ENCODE measurements around the gene ZFP36.

Gene ZFP36

GRCh38 chr19:39428283-39429112, 21.9 kb downstream of the ZFP36 start:
- peak overlapping the region; percentile 99 for H3K27ac ChIP-seq
- H3K36me3 ChIP-seq (replicated peaks): peaks cover 38% of the 10 kb centered on the region
- no peaks in the 10 kb centered on the region for H3K27me3 ChIP-seq (replicated peaks)
- no peak overlapping the region for H3K4me3 ChIP-seq (ENCODE audit: low read depth, low read length)
- peak; percentile 91 for DNase-seq
- in situ Hi-C loops (cut with HindIII; ENCODE audit: low pct_ligation_motif_present, low sequenced_read_pairs): no loop called here
- no peak for TF ChIP-seq CTCF (IDR thresholded peaks at IDR 0.05; ENCODE audit: low read depth, low read length, missing control alignments)

- TF ChIP-seq CTCF (IDR thresholded peaks at IDR 0.05; ENCODE audit: low read depth, low read length, missing control alignments): no peak
- peaks cover 35% of the 10 kb centered on the region for H3K36me3 ChIP-seq (replicated peaks)
- peak overlapping the region; percentile 99 for H3K27ac ChIP-seq
- no peaks in the 10 kb centered on the region for H3K27me3 ChIP-seq (replicated peaks)
- H3K4me3 ChIP-seq (ENCODE audit: low read depth, low read length): peak overlapping the region; percentile 15
- in situ Hi-C loops (cut with HindIII; ENCODE audit: low pct_ligation_motif_present, low sequenced_read_pairs): no loop called here
- DNase-seq: peak; percentile 99
Observed at GRCh38 chr19:39430675-39431593, 24.3 kb downstream of the ZFP36 start.

GRCh38 chr19:39432677-39433025, 26.0 kb downstream of the ZFP36 start:
- Histone ChIP-seq H3K4me3 (ENCODE audit: low read depth, low read length) (no peak overlapping the region), H3K36me3 (replicated peaks) (peaks cover 35% of the 10 kb centered on the region), H3K27ac (peak overlapping the region; percentile 99), H3K27me3 (replicated peaks) (no peaks in the 10 kb centered on the region)
- DNase-seq: no peak
- in situ Hi-C loops (cut with HindIII; ENCODE audit: low pct_ligation_motif_present, low sequenced_read_pairs): no loop called here
- TF ChIP-seq CTCF (IDR thresholded peaks at IDR 0.05; ENCODE audit: low read depth, low read length, missing control alignments): no peak

GRCh38 chr19:39433480-39434079, 26.9 kb downstream of the ZFP36 start:
- in situ Hi-C loops (cut with HindIII; ENCODE audit: low pct_ligation_motif_present, low sequenced_read_pairs): no loop called here
- Histone ChIP-seq H3K36me3 (replicated peaks) (peaks cover 35% of the 10 kb centered on the region), H3K27me3 (replicated peaks) (no peaks in the 10 kb centered on the region), H3K27ac (peak overlapping the region; percentile 99), H3K4me3 (ENCODE audit: low read depth, low read length) (peak overlapping the region; percentile 97)
- no peak for TF ChIP-seq CTCF (IDR thresholded peaks at IDR 0.05; ENCODE audit: low read depth, low read length, missing control alignments)
- DNase-seq: no peak

- H3K36me3 ChIP-seq (replicated peaks): peaks cover 35% of the 10 kb centered on the region
- H3K27ac ChIP-seq: peak overlapping the region; percentile 99
- no peaks in the 10 kb centered on the region for H3K27me3 ChIP-seq (replicated peaks)
- peak overlapping the region; percentile 97 for H3K4me3 ChIP-seq (ENCODE audit: low read depth, low read length)
- in situ Hi-C loops (cut with HindIII; ENCODE audit: low pct_ligation_motif_present, low sequenced_read_pairs): no loop called here
- no peak for DNase-seq
- TF ChIP-seq CTCF (IDR thresholded peaks at IDR 0.05; ENCODE audit: low read depth, low read length, missing control alignments): no peak
Observed at GRCh38 chr19:39434123-39435076, 27.8 kb downstream of the ZFP36 start.

All from brain microvascular endothelial cell (primary cell).